C4-2B (cell line): ENCODE data around the gene FSIP1.

ENCODE experiments used
- ZFX ChIP-seq: fragments of 450-650 bp; IDR thresholded peaks from 2 replicates; pipeline ENCODE4 v1.6.1; 2017
- TF ChIP-seq, protein P1 (sequence below): fragments of 450-650 bp; conservative IDR thresholded peaks from 2 replicates; pipeline ENCODE4 v1.5.1; 2017; ENCODE audit warnings: mild to moderate bottlenecking

DNA sequence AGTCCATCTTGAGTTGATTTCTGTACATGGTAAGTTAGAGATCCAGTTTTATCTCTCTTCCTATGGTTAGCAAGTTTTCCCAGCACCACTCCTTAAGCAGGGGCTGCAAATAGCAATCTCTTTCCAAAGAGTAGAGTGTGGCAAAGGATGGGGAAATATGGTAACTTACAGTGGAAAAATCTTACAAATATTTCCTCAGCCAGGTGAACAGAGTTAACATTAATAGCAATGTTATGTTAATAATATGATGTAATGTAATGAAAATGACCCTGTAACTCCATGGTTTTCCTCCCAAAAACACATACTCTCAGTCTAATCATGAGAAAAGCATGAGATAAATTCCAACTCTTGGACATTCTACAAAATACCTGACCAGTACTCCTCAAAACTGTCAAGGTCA lies 30.4 kb downstream of the FSIP1 start:
- TF ChIP-seq, protein P1, sequence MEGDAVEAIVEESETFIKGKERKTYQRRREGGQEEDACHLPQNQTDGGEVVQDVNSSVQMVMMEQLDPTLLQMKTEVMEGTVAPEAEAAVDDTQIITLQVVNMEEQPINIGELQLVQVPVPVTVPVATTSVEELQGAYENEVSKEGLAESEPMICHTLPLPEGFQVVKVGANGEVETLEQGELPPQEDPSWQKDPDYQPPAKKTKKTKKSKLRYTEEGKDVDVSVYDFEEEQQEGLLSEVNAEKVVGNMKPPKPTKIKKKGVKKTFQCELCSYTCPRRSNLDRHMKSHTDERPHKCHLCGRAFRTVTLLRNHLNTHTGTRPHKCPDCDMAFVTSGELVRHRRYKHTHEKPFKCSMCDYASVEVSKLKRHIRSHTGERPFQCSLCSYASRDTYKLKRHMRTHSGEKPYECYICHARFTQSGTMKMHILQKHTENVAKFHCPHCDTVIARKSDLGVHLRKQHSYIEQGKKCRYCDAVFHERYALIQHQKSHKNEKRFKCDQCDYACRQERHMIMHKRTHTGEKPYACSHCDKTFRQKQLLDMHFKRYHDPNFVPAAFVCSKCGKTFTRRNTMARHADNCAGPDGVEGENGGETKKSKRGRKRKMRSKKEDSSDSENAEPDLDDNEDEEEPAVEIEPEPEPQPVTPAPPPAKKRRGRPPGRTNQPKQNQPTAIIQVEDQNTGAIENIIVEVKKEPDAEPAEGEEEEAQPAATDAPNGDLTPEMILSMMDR = no peak
- no peak for TF ChIP-seq ZFX
